ENCODE measurements around the gene TAF9.

TAF9 gene

DNA sequence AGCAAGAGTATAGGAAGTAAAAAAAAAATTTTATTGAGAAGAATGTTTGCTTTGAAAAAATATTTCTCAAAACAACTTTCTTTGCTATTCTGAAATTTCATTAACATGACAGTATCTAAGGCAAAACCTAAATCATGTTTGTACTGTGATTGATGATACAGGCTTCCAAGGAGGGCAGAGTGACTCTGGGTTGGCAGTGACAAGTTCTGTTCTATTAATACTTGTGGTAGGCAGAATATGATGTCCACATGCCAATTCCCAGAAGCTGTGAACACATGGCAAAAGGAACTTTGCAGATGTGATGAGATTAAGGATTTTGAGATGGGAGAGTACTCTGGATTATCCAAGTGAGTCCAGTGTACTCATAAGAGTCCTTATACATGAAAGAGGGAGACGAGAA, 53.3 kb downstream of the TAF9 start:
- no peaks in the 10 kb centered on the region for H3K36me3 ChIP-seq (ENCODE audit: insufficient read depth, insufficient read length, low read length)
- TF ChIP-seq SUZ12 (IDR thresholded peaks at IDR 0.05; ENCODE audit: extremely low read depth, insufficient read depth, insufficient read length) (no peak), ZNF274 (IDR thresholded peaks at IDR 0.05; ENCODE audit: low read depth, low read length) (no peak), YY1 (IDR thresholded peaks at IDR 0.05; ENCODE audit: insufficient read depth, insufficient read length) (no peak)
- no peaks in the 10 kb centered on the region for H3K9me3 ChIP-seq (ENCODE audit: insufficient read depth, low read length)
- no peak for DNase-seq (ENCODE audit: low read depth, low spot score)
- no peak overlapping the region for H3K4me3 ChIP-seq (ENCODE audit: insufficient read length, low read depth)
- H3K9ac ChIP-seq (ENCODE audit: insufficient read length, low read depth), result no peak overlapping the region
- no peaks in the 10 kb centered on the region for H3K4me1 ChIP-seq (ENCODE audit: insufficient read depth, insufficient read length)
- H3K27me3 ChIP-seq (ENCODE audit: insufficient read depth, insufficient read length), result no peaks in the 10 kb centered on the region

Data from NT2/D1 (cell line).